MCF 10A (cell line): ENCODE data around the gene BPIFB2. TPM values are rescaled to one million over a fixed set of nuclear protein-coding genes. Genes with fewer than 3 reads are reported as not detected.
"Not testable (repeated sequence)": the region's sequence is repeated elsewhere in the genome, so short reads cannot be mapped to it uniquely, and the experiment has no call there.

Experiments
- BruUV-seq: library from RNA; stranded (reverse); fragments of 400-500 nt; replicated peaks from 2 replicates; lab custom pipeline; 2021; lab: Mats Ljungman, UMichigan
- CTCF ChIA-PET: fragments of 300-600 bp; sonication (Branson Sonifier 250); formaldehyde crosslinking; extraction: SDS; loops from one replicate; lab custom pipeline; 2021; ENCODE audit warnings: antibody characterized with exemption, inconsistent platforms; lab: Yijun Ruan, JAX
- POLR2A ChIA-PET: fragments of 300-600, 350-650 bp; sonication (Branson Sonifier 250); formaldehyde crosslinking; extraction: SDS; loops from one replicate; lab custom pipeline; 2020; ENCODE audit warnings: antibody characterized with exemption, inconsistent platforms; lab: Yijun Ruan, JAX
- DNase-seq: peaks from one replicate; pipeline ENCODE4 v3.0.0-alpha.2; 2018; ENCODE audit not compliant: unreplicated experiment
- H3K27ac Mint-ChIP-seq: one replicate; pipeline ENCODE4 v1.8.0; 2022; ENCODE audit warnings: mild to moderate bottlenecking, low read depth, mixed read lengths; ENCODE audit not compliant: unreplicated experiment
- H3K27me3 Mint-ChIP-seq: one replicate; pipeline ENCODE4 v1.8.0; 2022; ENCODE audit warnings: mixed read lengths; ENCODE audit not compliant: insufficient read depth, unreplicated experiment
- H3K36me3 Mint-ChIP-seq: one replicate; pipeline ENCODE4 v1.8.0; 2022; ENCODE audit warnings: mild to moderate bottlenecking, moderate library complexity, mixed read lengths; ENCODE audit not compliant: insufficient read depth, unreplicated experiment
- H3K4me1 Mint-ChIP-seq: one replicate; pipeline ENCODE4 v1.8.0; 2022; ENCODE audit warnings: mixed read lengths; ENCODE audit not compliant: insufficient read depth, unreplicated experiment
- H3K4me3 Mint-ChIP-seq: one replicate; pipeline ENCODE4 v1.8.0; 2022; ENCODE audit warnings: mild to moderate bottlenecking, moderate library complexity, mixed read lengths; ENCODE audit not compliant: unreplicated experiment
- H3K9me3 Mint-ChIP-seq: one replicate; pipeline ENCODE4 v1.8.0; 2022; ENCODE audit warnings: mixed read lengths; ENCODE audit not compliant: unreplicated experiment
- intact Hi-C: fragments of 100-400 bp; cut with micrococcal nuclease; formaldehyde crosslinking; loops from 2 replicates; pipeline ENCODE4 v1.14.1; 2022
- total RNA-seq: library from RNA; stranded (reverse); gene quantifications from 2 replicates; pipeline ENCODE4 v1.2.3, GENCODE V29; 2022
- TF ChIP-seq, protein P1 (sequence below): fragments of 200-600 bp; IDR thresholded peaks from one replicate; pipeline ENCODE4 v1.8.0; 2022; ENCODE audit warnings: antibody characterized with exemption, mild to moderate bottlenecking; ENCODE audit not compliant: unreplicated experiment

The BPIFB2 gene
- total RNA-seq, 1 experiment from 2014 or later, result not detected

DNA sequence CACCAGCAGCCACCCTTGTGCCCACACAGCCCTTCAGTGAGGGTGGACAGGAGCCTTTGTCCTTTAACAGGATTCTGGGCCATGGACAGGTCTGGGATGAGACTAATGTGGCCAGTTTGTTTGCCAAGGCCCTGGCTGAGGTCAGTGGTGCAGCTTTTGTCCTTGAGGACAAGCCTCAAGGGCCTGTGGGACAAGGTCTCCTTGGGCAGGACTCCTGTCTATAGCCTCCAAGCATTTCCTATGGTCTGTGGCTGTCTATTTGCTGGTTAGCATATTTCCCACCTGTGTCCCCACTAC lies 47.3 kb upstream of the BPIFB2 start:
- ChIA-PET CTCF (interaction anchor here (0.6 to 1.1 kb wide), 2 partner anchors 14 to 505 kb away, joined by 4 to 9 read pairs; no protein-coding TSS in a partner anchor), POLR2A (no interaction called here)
- no peak overlapping the region for H3K4me3 Mint-ChIP-seq
- no peaks in the 10 kb centered on the region for H3K36me3 Mint-ChIP-seq
- no peaks in the 10 kb centered on the region for H3K4me1 Mint-ChIP-seq
- BruUV-seq, result no TSS peak
- TF ChIP-seq, protein P1, sequence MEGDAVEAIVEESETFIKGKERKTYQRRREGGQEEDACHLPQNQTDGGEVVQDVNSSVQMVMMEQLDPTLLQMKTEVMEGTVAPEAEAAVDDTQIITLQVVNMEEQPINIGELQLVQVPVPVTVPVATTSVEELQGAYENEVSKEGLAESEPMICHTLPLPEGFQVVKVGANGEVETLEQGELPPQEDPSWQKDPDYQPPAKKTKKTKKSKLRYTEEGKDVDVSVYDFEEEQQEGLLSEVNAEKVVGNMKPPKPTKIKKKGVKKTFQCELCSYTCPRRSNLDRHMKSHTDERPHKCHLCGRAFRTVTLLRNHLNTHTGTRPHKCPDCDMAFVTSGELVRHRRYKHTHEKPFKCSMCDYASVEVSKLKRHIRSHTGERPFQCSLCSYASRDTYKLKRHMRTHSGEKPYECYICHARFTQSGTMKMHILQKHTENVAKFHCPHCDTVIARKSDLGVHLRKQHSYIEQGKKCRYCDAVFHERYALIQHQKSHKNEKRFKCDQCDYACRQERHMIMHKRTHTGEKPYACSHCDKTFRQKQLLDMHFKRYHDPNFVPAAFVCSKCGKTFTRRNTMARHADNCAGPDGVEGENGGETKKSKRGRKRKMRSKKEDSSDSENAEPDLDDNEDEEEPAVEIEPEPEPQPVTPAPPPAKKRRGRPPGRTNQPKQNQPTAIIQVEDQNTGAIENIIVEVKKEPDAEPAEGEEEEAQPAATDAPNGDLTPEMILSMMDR, result no peak
- no peak overlapping the region for H3K27ac Mint-ChIP-seq
- peaks cover 75% of the 10 kb centered on the region for H3K27me3 Mint-ChIP-seq
- intact Hi-C loops, result no loop called here
- peaks cover 10% of the 10 kb centered on the region for H3K9me3 Mint-ChIP-seq
- DNase-seq, result no peak

DNA sequence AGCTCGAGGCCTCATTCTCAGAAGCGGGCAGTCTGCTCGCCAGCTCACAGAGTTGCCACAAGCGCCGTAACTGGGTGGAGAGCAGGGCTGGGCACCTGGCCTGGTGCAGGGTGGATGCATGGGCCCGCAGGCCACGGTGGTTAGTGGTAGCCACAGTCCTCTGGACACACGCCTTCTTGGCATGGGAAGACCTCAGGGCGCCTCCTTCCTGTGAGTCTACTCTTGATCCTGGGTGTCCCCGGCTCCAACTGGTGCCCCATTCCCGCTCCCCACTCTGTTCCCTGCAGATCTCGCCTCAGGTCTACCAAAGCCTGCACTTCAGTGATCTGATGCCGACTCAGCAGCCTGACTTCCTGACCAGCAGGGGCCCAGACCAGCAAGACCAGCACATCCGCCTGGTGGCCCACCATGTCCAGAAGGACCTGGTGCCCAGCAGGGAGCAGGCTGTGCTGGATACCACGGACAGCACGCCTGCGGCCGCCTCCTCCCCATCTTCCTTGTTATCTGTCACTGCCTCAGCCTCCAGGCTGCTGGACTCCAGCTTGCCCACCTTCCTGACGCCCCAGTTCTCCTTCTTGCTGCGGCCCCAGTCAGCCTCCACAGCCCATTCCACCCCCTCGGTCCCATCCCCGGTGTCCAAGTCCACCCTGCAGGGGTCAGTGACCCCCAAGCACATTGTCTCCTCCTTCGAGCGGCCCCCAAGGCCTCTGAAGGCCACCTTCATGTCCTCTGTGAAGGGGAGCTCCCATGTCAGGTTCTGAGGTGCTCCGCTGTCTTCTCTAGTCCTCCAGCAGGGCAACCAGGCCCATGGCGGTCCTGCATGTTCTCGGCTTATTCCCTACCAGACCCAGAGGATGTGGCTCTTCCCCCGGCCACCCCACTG lies 46.4 kb upstream of the BPIFB2 start:
- no peak overlapping the region for H3K27ac Mint-ChIP-seq
- H3K4me3 Mint-ChIP-seq, result no peak overlapping the region
- H3K36me3 Mint-ChIP-seq, result no peaks in the 10 kb centered on the region
- TF ChIP-seq, protein P1, result no peak
- no peak for DNase-seq
- POLR2A ChIA-PET, result no interaction called here
- H3K9me3 Mint-ChIP-seq, result peaks cover 10% of the 10 kb centered on the region
- intact Hi-C loops, result no loop called here
- CTCF ChIA-PET, result interaction anchor here (0.6 kb wide), 1 partner anchor 42 kb away, joined by 3 read pairs; no protein-coding TSS in a partner anchor
- BruUV-seq, result no TSS peak
- peaks cover 78% of the 10 kb centered on the region for H3K27me3 Mint-ChIP-seq
- no peaks in the 10 kb centered on the region for H3K4me1 Mint-ChIP-seq

DNA sequence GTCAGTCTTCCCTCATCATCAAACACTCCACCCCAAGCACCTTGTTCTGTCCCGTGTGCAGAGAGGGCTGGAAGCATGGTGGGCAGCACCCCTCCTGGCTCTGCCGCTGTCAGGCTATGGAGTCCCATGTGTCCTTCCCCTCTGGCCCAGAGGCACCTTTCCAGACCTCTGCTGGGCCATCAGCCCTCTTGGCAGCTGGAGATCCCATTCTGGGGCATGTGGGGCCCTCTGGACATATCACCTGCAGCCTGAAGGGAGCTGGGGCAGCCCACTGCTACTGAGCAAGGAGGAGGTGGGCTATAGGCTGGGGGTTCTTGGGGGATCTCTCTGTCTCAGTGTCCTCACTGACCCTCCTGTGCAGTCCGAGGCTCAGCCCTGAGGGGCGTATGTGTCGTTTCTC lies 45.5 kb upstream of the BPIFB2 start:
- DNase-seq, result no peak
- no TSS peak for BruUV-seq
- POLR2A ChIA-PET, result no interaction called here
- Mint-ChIP-seq H3K9me3 (peaks cover under 1% of the 10 kb centered on the region), H3K27ac (no peak overlapping the region), H3K4me3 (no peak overlapping the region), H3K4me1 (no peaks in the 10 kb centered on the region), H3K27me3 (peaks cover 68% of the 10 kb centered on the region), H3K36me3 (no peaks in the 10 kb centered on the region)
- TF ChIP-seq, protein P1, result no peak
- intact Hi-C loops, result no loop called here
- CTCF ChIA-PET, result interaction anchor here (0.7 kb wide), 1 partner anchor 19 kb away, joined by 3 read pairs; no protein-coding TSS in a partner anchor

DNA sequence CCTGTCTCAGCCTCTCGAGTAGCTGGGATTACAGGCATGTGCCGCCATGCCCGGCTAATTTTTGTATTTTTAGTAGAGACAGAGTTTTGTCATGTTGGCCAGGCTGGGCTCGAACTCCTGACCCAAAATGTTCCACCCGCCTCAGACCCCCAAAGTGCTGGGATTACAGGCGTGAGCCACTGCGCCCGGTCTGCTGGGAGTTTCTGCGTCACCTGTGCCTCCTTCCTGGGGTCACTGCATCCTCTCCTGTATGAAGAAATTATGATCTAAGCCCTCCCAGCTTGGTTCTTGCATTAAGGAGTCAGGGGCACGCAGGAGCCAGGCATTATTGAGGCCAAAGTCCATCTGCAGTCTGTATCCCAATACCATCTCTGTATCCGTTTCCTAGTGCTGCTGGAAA lies 44.9 kb upstream of the BPIFB2 start:
- BruUV-seq, DNase-seq, H3K9me3 Mint-ChIP-seq, H3K27ac Mint-ChIP-seq, H3K4me3 Mint-ChIP-seq, H3K36me3 Mint-ChIP-seq, H3K4me1 Mint-ChIP-seq, POLR2A ChIA-PET, intact Hi-C loops: not testable (repeated sequence)
- H3K27me3 Mint-ChIP-seq, result peaks cover 65% of the 10 kb centered on the region
- CTCF ChIA-PET, result interaction anchor here (0.6 to 0.7 kb wide), 2 partner anchors 19 to 901 kb away, joined by 3 to 4 read pairs; no protein-coding TSS in a partner anchor
